CD4-positive, alpha-beta T cell (primary cell): Measurements from ENCODE around the gene SMYD3. TPM values are rescaled to one million over a fixed set of nuclear protein-coding genes. Genes with fewer than 3 reads are reported as not detected.

Source experiments
- ATAC-seq: fragments of 200-7000 bp; cut with Tn5 transposase; one replicate; pipeline ENCODE4 v1.10.0; 2022; ENCODE audit warnings: mild to moderate bottlenecking; ENCODE audit not compliant: poor library complexity
- CTCF ChIA-PET: fragments of 350-600 bp; sonication (Branson Sonifier 250); formaldehyde crosslinking; loops from one replicate; lab custom pipeline; 2021; ENCODE audit warnings: antibody characterized with exemption, inconsistent platforms; lab: Charles Lee
- POLR2A ChIA-PET: fragments of 350-600 bp; sonication (Branson Sonifier 250); formaldehyde crosslinking; loops from one replicate; lab custom pipeline; 2021; ENCODE audit warnings: antibody characterized with exemption, inconsistent platforms; lab: Charles Lee
- DNase-seq, 14 experiments: peaks; one replicate each; pipeline ENCODE4 v3.0.0-alpha.2; 2013 to 2020; ENCODE audit warnings: mixed read lengths in 2 of 14
- H3K27ac ChIP-seq, 2 donors: one replicate each; pipeline versions ENCODE4 v1.5.1 to v1.7.0; 2013; ENCODE audit warnings: low read length in 2 of 2, low read depth in 1 of 2, mild to moderate bottlenecking in 1 of 2
- H3K27me3 ChIP-seq, 2 experiments: 1 replicate in 1 of 2; 2 replicates in 1 of 2; pipeline versions ENCODE4 v1.6.1 to v1.7.0; 2013; ENCODE audit warnings: low read length in 2 of 2, control low read depth in 1 of 2, mild to moderate bottlenecking in 1 of 2, moderate library complexity in 1 of 2; ENCODE audit not compliant: insufficient read depth in 2 of 2, control insufficient read depth in 1 of 2
- H3K36me3 ChIP-seq: one replicate; pipeline ENCODE4 v1.6.1; 2013; ENCODE audit warnings: low read length, control low read depth; ENCODE audit not compliant: insufficient read depth
- H3K4me1 ChIP-seq: one replicate; pipeline ENCODE4 v1.6.1; 2013; ENCODE audit warnings: low read length, control low read depth; ENCODE audit not compliant: insufficient read depth
- H3K4me3 ChIP-seq: one replicate; pipeline ENCODE4 v1.5.1; 2013; ENCODE audit warnings: mild to moderate bottlenecking, low read length, moderate library complexity
- H3K9me3 ChIP-seq, 2 experiments: 1 replicate in 1 of 2; 2 replicates in 1 of 2; pipeline versions ENCODE4 v1.6.1 to v1.7.0; 2013; ENCODE audit warnings: low read length in 2 of 2, mild to moderate bottlenecking in 2 of 2, control low read depth in 1 of 2, moderate library complexity in 1 of 2; ENCODE audit not compliant: control insufficient read depth in 1 of 2, insufficient read depth in 1 of 2
- H3K27ac Mint-ChIP-seq: one replicate; pipeline ENCODE4 v1.8.0; 2020; ENCODE audit warnings: mixed read lengths
- H3K27me3 Mint-ChIP-seq: one replicate; pipeline ENCODE4 v1.8.0; 2021; ENCODE audit warnings: mixed read lengths
- H3K36me3 Mint-ChIP-seq: one replicate; pipeline ENCODE4 v1.8.0; 2021; ENCODE audit warnings: low read depth, mixed read lengths
- H3K4me1 Mint-ChIP-seq: one replicate; pipeline ENCODE4 v1.8.0; 2021; ENCODE audit warnings: low read depth, mixed read lengths
- H3K4me3 Mint-ChIP-seq: one replicate; pipeline ENCODE4 v1.8.0; 2020; ENCODE audit warnings: mild to moderate bottlenecking, mixed read lengths
- H3K9me3 Mint-ChIP-seq: one replicate; pipeline ENCODE4 v1.8.0; 2020; ENCODE audit warnings: mixed read lengths
- intact Hi-C, 2 experiments: fragments of 100-400 bp; cut with DNase I in 1 of 2; cut with micrococcal nuclease in 1 of 2; formaldehyde crosslinking; loops; one replicate each; pipeline versions ENCODE4 v1.15.1 to v1.9.0; 2023 to 2025; cut with DNase I, micrococcal nuclease
- total RNA-seq, 174 experiments: library from RNA in 2 of 174; stranded (reverse) in 2 of 174; gene quantifications; one replicate each; pipeline ENCODE4 v1.2.3 and lab custom pipeline; 2021 to 2026
- TF ChIP-seq, protein P1 (sequence below): fragments of 200-600 bp; IDR thresholded peaks from one replicate; pipeline ENCODE4 v1.8.0; 2022; ENCODE audit warnings: antibody characterized with exemption, mild to moderate bottlenecking

Gene SMYD3
- total RNA-seq, 2 experiments from 2014 or later = 18.8 to 19.6 TPM

DNA sequence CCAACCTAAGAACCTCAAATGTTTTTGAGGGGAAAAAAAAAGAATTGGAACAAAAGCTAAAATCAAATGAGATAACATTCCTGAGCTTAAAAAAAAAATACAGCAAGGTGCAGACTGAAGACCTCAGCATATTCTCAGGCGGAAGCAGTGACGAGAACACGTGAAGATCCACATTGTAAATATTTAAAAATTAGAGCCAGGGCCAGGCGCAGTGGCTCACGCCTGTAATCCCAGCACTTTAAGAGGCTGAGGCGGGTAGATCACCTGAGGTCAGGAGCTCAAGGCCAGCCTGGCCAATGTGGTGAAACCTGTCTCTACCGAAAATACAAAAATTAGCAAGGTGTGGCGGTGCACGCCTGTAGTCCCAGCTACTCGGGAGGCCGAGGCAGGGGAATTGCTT lies 43.3 kb upstream of the SMYD3 start:
- TF ChIP-seq, protein P1, sequence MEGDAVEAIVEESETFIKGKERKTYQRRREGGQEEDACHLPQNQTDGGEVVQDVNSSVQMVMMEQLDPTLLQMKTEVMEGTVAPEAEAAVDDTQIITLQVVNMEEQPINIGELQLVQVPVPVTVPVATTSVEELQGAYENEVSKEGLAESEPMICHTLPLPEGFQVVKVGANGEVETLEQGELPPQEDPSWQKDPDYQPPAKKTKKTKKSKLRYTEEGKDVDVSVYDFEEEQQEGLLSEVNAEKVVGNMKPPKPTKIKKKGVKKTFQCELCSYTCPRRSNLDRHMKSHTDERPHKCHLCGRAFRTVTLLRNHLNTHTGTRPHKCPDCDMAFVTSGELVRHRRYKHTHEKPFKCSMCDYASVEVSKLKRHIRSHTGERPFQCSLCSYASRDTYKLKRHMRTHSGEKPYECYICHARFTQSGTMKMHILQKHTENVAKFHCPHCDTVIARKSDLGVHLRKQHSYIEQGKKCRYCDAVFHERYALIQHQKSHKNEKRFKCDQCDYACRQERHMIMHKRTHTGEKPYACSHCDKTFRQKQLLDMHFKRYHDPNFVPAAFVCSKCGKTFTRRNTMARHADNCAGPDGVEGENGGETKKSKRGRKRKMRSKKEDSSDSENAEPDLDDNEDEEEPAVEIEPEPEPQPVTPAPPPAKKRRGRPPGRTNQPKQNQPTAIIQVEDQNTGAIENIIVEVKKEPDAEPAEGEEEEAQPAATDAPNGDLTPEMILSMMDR = no peak
- Mint-ChIP-seq H3K27ac (no peak overlapping the region), H3K4me1 (peaks cover 4% of the 10 kb centered on the region), H3K36me3 (peaks cover 83% of the 10 kb centered on the region), H3K9me3 (no peaks in the 10 kb centered on the region), H3K27me3 (no peaks in the 10 kb centered on the region), H3K4me3 (no peak overlapping the region)
- Histone ChIP-seq H3K27me3 (no peaks in the 10 kb centered on the region), H3K9me3 (no peaks in the 10 kb centered on the region), H3K27ac (no peak overlapping the region), H3K36me3 (peaks cover 78% of the 10 kb centered on the region), H3K4me1 (no peaks in the 10 kb centered on the region), H3K4me3 (no peak overlapping the region)
- intact Hi-C loops = no loop called here
- CTCF ChIA-PET = no interaction called here
- no peak for DNase-seq
- ATAC-seq = no peak
- POLR2A ChIA-PET = no interaction called here

DNA sequence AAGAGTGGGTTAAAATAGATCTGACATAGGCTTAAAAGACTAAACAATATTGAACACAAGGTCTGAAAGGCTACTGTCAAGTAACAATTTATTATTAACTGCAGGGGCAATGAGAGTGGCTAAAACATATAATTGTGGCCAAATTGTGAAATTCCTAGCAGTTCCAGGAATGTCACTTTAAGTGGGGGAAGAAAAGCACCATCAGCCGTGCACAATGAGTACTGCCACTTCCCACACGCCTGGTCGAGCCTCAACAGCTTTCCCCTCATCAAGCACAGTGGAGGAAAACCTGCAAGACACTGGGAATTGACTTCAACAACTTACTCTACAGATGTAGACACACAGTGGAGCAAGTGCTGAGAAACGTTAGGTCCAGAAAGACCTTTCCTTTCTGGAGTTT lies 42.6 kb upstream of the SMYD3 start:
- no peak overlapping the region for H3K27ac Mint-ChIP-seq
- TF ChIP-seq, protein P1 = no peak
- no peaks in the 10 kb centered on the region for H3K27me3 ChIP-seq
- ChIA-PET CTCF (no interaction called here), POLR2A (no interaction called here)
- H3K4me1 Mint-ChIP-seq = peaks cover 4% of the 10 kb centered on the region
- H3K36me3 ChIP-seq = peaks cover 72% of the 10 kb centered on the region
- H3K27ac ChIP-seq = no peak overlapping the region
- H3K9me3 Mint-ChIP-seq = no peaks in the 10 kb centered on the region
- H3K4me3 ChIP-seq = no peak overlapping the region
- H3K9me3 ChIP-seq = no peaks in the 10 kb centered on the region
- H3K36me3 Mint-ChIP-seq = peaks cover 81% of the 10 kb centered on the region
- intact Hi-C loops = no loop called here
- H3K4me3 Mint-ChIP-seq = no peak overlapping the region
- ATAC-seq (no peak), DNase-seq (no peak)
- H3K27me3 Mint-ChIP-seq = no peaks in the 10 kb centered on the region
- H3K4me1 ChIP-seq = no peaks in the 10 kb centered on the region

DNA sequence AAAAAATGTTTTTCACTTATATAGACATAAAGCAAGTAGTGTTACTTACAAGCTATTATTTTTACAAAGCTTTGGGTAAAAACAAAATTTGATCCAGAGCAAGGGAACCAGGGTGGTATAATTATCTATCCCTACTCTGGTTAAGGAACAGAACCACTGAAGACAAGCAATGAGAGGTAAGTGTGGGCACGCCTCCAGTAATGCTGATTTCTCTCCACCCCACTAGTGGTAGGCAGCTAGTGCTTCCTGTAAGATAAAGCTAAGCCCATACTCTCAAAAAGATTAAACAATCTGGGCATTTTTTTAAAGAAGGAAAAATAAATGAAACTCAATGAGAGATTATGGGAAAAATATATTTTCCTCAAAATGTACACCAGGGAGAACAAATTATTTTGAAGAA lies 36.9 kb upstream of the SMYD3 start:
- H3K27me3 Mint-ChIP-seq = no peaks in the 10 kb centered on the region
- H3K27ac Mint-ChIP-seq = no peak overlapping the region
- intact Hi-C loops = no loop called here
- ATAC-seq (no peak), DNase-seq (no peak)
- TF ChIP-seq, protein P1 = no peak
- H3K36me3 ChIP-seq = peaks cover 66% of the 10 kb centered on the region
- H3K4me1 Mint-ChIP-seq = no peaks in the 10 kb centered on the region
- no peak overlapping the region for H3K4me3 Mint-ChIP-seq
- no peaks in the 10 kb centered on the region for H3K9me3 Mint-ChIP-seq
- CTCF ChIA-PET = no interaction called here
- no peaks in the 10 kb centered on the region for H3K4me1 ChIP-seq
- no peak overlapping the region for H3K27ac ChIP-seq
- H3K4me3 ChIP-seq = no peak overlapping the region
- H3K27me3 ChIP-seq = no peaks in the 10 kb centered on the region
- peaks cover 66% of the 10 kb centered on the region for H3K36me3 Mint-ChIP-seq
- POLR2A ChIA-PET = no interaction called here
- H3K9me3 ChIP-seq = no peaks in the 10 kb centered on the region
